DND-41 (cell line): ENCODE data around the gene DGKB.

Source experiments
- CTCF ChIP-seq: IDR thresholded peaks from 2 replicates; pipeline ENCODE4 v1.5.1; 2012; ENCODE audit warnings: borderline replicate concordance, low read length, moderate library complexity, mild to moderate bottlenecking; ENCODE audit not compliant: poor library complexity, severe bottlenecking; ENCODE audit errors: extremely low read depth
- EZH2 ChIP-seq: IDR thresholded peaks from 3 replicates; pipeline ENCODE4 v1.6.1; 2012; ENCODE audit warnings: borderline replicate concordance, low read depth, mild to moderate bottlenecking, moderate library complexity, low read length, inconsistent platforms; ENCODE audit not compliant: severe bottlenecking

- TF ChIP-seq CTCF (no peak), EZH2 (no peak)
Observed at GRCh38 chr7:14698239-14698638, 204.3 kb downstream of the DGKB start.
